Measurements from ENCODE around the gene GMIP.
"Not testable (repeated sequence)": the region's sequence is repeated elsewhere in the genome, so short reads cannot be mapped to it uniquely, and the experiment has no call there.

GMIP gene, protein sequence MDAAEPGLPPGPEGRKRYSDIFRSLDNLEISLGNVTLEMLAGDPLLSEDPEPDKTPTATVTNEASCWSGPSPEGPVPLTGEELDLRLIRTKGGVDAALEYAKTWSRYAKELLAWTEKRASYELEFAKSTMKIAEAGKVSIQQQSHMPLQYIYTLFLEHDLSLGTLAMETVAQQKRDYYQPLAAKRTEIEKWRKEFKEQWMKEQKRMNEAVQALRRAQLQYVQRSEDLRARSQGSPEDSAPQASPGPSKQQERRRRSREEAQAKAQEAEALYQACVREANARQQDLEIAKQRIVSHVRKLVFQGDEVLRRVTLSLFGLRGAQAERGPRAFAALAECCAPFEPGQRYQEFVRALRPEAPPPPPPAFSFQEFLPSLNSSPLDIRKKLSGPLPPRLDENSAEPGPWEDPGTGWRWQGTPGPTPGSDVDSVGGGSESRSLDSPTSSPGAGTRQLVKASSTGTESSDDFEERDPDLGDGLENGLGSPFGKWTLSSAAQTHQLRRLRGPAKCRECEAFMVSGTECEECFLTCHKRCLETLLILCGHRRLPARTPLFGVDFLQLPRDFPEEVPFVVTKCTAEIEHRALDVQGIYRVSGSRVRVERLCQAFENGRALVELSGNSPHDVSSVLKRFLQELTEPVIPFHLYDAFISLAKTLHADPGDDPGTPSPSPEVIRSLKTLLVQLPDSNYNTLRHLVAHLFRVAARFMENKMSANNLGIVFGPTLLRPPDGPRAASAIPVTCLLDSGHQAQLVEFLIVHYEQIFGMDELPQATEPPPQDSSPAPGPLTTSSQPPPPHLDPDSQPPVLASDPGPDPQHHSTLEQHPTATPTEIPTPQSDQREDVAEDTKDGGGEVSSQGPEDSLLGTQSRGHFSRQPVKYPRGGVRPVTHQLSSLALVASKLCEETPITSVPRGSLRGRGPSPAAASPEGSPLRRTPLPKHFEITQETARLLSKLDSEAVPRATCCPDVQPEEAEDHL

GRCh38 chr19:19643158-19644053 lies at the start of gene GMIP:
TSS of gene GMIP (minus strand) at chr19:19643657. CDS start at chr19:19643529, 128 bp downstream.
- no peaks in the 10 kb centered on the region for H3K9me3 ChIP-seq (ENCODE audit: control insufficient read depth, low read length)
- H3K27me3 ChIP-seq (ENCODE audit: control insufficient read depth, insufficient read depth, low read length), result no peaks in the 10 kb centered on the region
- H3K4me3 ChIP-seq (ENCODE audit: low read length), result peak within 1 kb of the TSS; percentile 66
- peaks cover 16% of the 10 kb centered on the region for H3K36me3 ChIP-seq (ENCODE audit: control insufficient read depth, insufficient read depth, low read length)
- peak within 1 kb of the TSS; percentile 91 for H3K9ac ChIP-seq (ENCODE audit: low read length)
- peaks cover 10% of the 10 kb centered on the region for H3K4me1 ChIP-seq (ENCODE audit: control insufficient read depth, insufficient read depth, low read length)

GRCh38 chr19:19691683-19692082 lies 48.2 kb upstream of the GMIP start:
- Histone ChIP-seq H3K4me3 (ENCODE audit: low read length) (no peak overlapping the region), H3K9me3 (ENCODE audit: control insufficient read depth, low read length) (no peaks in the 10 kb centered on the region), H3K9ac (ENCODE audit: low read length) (no peak overlapping the region), H3K27me3 (ENCODE audit: control insufficient read depth, insufficient read depth, low read length) (no peaks in the 10 kb centered on the region), H3K36me3 (ENCODE audit: control insufficient read depth, insufficient read depth, low read length) (no peaks in the 10 kb centered on the region), H3K4me1 (ENCODE audit: control insufficient read depth, insufficient read depth, low read length) (no peaks in the 10 kb centered on the region)

- not testable (repeated sequence) for H3K36me3 ChIP-seq (ENCODE audit: control insufficient read depth, insufficient read depth, low read length); H3K4me3 ChIP-seq (ENCODE audit: low read length); H3K9me3 ChIP-seq (ENCODE audit: control insufficient read depth, low read length); H3K9ac ChIP-seq (ENCODE audit: low read length); H3K27me3 ChIP-seq (ENCODE audit: control insufficient read depth, insufficient read depth, low read length); H3K4me1 ChIP-seq (ENCODE audit: control insufficient read depth, insufficient read depth, low read length)
Observed at GRCh38 chr19:19689023-19689422, 45.6 kb upstream of the GMIP start.

DNA sequence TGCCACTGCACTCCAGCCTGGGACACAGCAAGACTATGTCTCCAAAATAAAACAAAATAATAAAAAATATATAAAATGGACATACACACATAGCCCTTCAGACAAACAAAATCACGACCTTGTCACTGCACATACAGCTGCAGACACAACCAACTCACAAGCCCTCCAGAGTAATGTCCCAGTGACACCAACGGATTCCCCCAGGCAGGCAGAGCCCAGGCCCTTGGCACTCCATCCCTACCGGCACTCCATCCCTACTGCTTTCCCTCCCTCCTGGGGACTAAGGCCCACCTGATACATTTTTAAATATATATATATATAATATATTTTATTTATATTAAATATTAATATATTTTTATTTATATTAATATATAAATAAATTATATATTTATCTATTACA lies 43.6 kb upstream of the GMIP start:
- Histone ChIP-seq H3K27me3 (ENCODE audit: control insufficient read depth, insufficient read depth, low read length) (no peaks in the 10 kb centered on the region), H3K9me3 (ENCODE audit: control insufficient read depth, low read length) (no peaks in the 10 kb centered on the region)

GRCh38 chr19:19686580-19686979 lies 43.1 kb upstream of the GMIP start:
- no peaks in the 10 kb centered on the region for H3K27me3 ChIP-seq (ENCODE audit: control insufficient read depth, insufficient read depth, low read length)
- no peaks in the 10 kb centered on the region for H3K36me3 ChIP-seq (ENCODE audit: control insufficient read depth, insufficient read depth, low read length)
- H3K9ac ChIP-seq (ENCODE audit: low read length), result no peak overlapping the region
- H3K9me3 ChIP-seq (ENCODE audit: control insufficient read depth, low read length), result no peaks in the 10 kb centered on the region
- H3K4me1 ChIP-seq (ENCODE audit: control insufficient read depth, insufficient read depth, low read length), result no peaks in the 10 kb centered on the region
- H3K4me3 ChIP-seq (ENCODE audit: low read length), result no peak overlapping the region

More for the DNA sequence above, 43.6 kb upstream of the GMIP start:
- Histone ChIP-seq H3K4me3 (ENCODE audit: low read length) (no peak overlapping the region), H3K9ac (ENCODE audit: low read length) (no peak overlapping the region), H3K36me3 (ENCODE audit: control insufficient read depth, insufficient read depth, low read length) (no peaks in the 10 kb centered on the region), H3K4me1 (ENCODE audit: control insufficient read depth, insufficient read depth, low read length) (no peaks in the 10 kb centered on the region)

DNA sequence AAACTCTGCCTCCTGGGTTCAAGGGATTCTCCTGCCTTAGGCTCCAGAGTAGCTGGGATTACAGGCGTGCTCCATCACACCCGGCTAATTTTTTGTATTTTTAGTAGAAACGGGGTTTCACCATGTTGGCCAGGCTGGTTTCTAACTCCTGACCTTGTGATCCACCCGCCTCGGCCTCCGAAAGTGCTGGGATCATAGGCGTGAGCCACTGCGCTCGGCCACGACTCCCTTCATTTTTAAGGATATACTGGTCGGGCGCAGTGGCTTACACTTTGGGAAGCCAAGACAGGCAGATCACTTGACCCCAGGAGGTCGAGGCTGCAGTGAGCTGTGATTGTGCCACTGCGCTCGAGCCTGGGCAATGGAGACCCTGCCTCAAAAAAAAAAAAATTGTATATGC lies 42.7 kb upstream of the GMIP start:
- H3K36me3 ChIP-seq (ENCODE audit: control insufficient read depth, insufficient read depth, low read length); H3K9me3 ChIP-seq (ENCODE audit: control insufficient read depth, low read length): not testable (repeated sequence)

GRCh38 chr19:19679176-19680073 lies 36.0 kb upstream of the GMIP start:
- Histone ChIP-seq H3K27me3 (ENCODE audit: control insufficient read depth, insufficient read depth, low read length) (no peaks in the 10 kb centered on the region), H3K4me3 (ENCODE audit: low read length) (no peak overlapping the region), H3K9ac (ENCODE audit: low read length) (no peak overlapping the region), H3K4me1 (ENCODE audit: control insufficient read depth, insufficient read depth, low read length) (no peaks in the 10 kb centered on the region), H3K36me3 (ENCODE audit: control insufficient read depth, insufficient read depth, low read length) (peaks cover 15% of the 10 kb centered on the region), H3K9me3 (ENCODE audit: control insufficient read depth, low read length) (no peaks in the 10 kb centered on the region)

More for the DNA sequence above, 42.7 kb upstream of the GMIP start:
- not testable (repeated sequence) for H3K4me3 ChIP-seq (ENCODE audit: low read length); H3K27me3 ChIP-seq (ENCODE audit: control insufficient read depth, insufficient read depth, low read length); H3K4me1 ChIP-seq (ENCODE audit: control insufficient read depth, insufficient read depth, low read length); H3K9ac ChIP-seq (ENCODE audit: low read length)

- Histone ChIP-seq H3K9me3 (ENCODE audit: control insufficient read depth, low read length) (no peaks in the 10 kb centered on the region), H3K27me3 (ENCODE audit: control insufficient read depth, insufficient read depth, low read length) (no peaks in the 10 kb centered on the region), H3K4me3 (ENCODE audit: low read length) (peak overlapping the region; percentile 15), H3K36me3 (ENCODE audit: control insufficient read depth, insufficient read depth, low read length) (peaks cover 15% of the 10 kb centered on the region), H3K9ac (ENCODE audit: low read length) (no peak overlapping the region), H3K4me1 (ENCODE audit: control insufficient read depth, insufficient read depth, low read length) (no peaks in the 10 kb centered on the region)
Observed at GRCh38 chr19:19677579-19677978, 34.1 kb upstream of the GMIP start.

DNA sequence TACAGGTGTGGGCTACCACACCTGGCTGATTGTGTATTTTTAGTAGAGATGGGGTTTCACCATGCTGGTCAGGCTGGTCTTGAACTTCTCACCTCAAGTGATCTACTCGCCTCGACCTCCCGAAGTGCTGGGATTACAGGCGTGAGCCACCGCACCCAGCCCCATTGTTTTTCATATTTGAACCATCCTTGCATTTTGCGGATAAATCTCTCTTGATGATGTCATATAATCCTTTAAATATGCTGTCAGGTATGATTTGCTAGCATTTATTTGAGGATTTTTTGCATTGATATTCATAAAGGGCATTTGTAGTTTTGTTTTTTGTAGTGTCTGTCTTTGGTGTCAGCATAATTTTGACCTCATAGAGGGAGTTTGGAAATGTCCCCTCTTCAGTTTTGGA lies 30.9 kb upstream of the GMIP start:
- Histone ChIP-seq H3K27me3 (ENCODE audit: control insufficient read depth, insufficient read depth, low read length) (no peaks in the 10 kb centered on the region), H3K9ac (ENCODE audit: low read length) (no peak overlapping the region), H3K9me3 (ENCODE audit: control insufficient read depth, low read length) (no peaks in the 10 kb centered on the region), H3K4me3 (ENCODE audit: low read length) (no peak overlapping the region), H3K36me3 (ENCODE audit: control insufficient read depth, insufficient read depth, low read length) (peaks cover 8% of the 10 kb centered on the region), H3K4me1 (ENCODE audit: control insufficient read depth, insufficient read depth, low read length) (peaks cover 6% of the 10 kb centered on the region)

DNA sequence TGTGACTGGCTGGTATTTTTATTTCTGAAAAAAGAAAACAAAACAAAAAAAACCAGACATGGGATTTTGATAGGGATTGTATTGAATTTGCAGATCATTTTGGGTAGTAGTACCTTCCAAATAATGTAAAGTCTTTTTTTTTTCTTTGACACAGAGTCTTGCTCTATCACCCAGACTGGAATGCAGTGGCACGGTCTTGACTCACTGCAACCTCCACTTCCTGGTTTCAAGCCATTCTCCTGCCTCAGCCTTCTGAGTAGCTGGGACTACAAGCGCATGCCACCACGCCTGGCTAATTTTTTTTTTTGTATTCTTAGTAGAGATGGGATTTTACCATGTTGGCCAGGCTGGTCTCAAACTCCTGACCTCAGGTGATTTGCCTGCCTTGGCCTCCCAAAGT lies 29.4 kb upstream of the GMIP start:
- Histone ChIP-seq H3K4me1 (ENCODE audit: control insufficient read depth, insufficient read depth, low read length) (peaks cover 10% of the 10 kb centered on the region), H3K9ac (ENCODE audit: low read length) (no peak overlapping the region), H3K9me3 (ENCODE audit: control insufficient read depth, low read length) (no peaks in the 10 kb centered on the region), H3K4me3 (ENCODE audit: low read length) (no peak overlapping the region), H3K36me3 (ENCODE audit: control insufficient read depth, insufficient read depth, low read length) (no peaks in the 10 kb centered on the region), H3K27me3 (ENCODE audit: control insufficient read depth, insufficient read depth, low read length) (no peaks in the 10 kb centered on the region)

- H3K27me3 ChIP-seq (ENCODE audit: control insufficient read depth, insufficient read depth, low read length), result no peaks in the 10 kb centered on the region
- peak overlapping the region; percentile 94 for H3K9ac ChIP-seq (ENCODE audit: low read length)
- no peaks in the 10 kb centered on the region for H3K36me3 ChIP-seq (ENCODE audit: control insufficient read depth, insufficient read depth, low read length)
- H3K4me1 ChIP-seq (ENCODE audit: control insufficient read depth, insufficient read depth, low read length), result peaks cover 10% of the 10 kb centered on the region
- no peaks in the 10 kb centered on the region for H3K9me3 ChIP-seq (ENCODE audit: control insufficient read depth, low read length)
- peak overlapping the region; percentile 80 for H3K4me3 ChIP-seq (ENCODE audit: low read length)
Observed at GRCh38 chr19:19670070-19670551, 26.7 kb upstream of the GMIP start.
